ENCODE results near the gene PPP1R12A.

DNA sequence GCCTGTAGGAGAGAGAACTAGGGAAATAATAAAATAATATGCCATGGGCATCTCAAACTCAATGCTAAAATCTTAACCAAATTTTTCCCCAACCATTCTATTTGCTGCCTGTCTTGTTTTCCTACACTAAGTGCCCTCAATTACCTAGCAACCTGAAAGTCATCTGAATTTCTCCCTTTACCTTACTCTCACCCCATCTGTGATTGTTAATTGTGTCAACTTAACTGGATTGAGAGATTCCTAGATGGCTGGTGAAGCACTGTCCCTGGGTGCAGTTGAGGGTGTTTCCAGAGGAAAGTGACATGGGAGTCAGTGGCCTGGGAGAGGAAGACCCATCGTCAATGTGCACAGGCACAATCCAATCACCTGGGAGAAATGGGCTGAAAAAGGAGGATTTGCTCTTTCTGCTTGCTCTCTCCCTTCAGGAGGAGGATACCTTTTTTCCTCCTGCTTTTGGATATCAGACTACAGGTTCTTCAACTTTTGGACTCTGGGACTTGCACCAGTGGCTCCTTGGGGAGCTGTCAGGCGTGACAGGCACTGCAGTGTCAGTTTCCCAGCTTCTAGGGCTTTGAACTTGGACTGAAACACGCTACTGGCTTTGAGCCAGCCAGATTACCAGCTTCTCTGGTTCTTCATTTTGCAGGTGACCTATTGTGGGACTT, 100.1 kb downstream of the PPP1R12A start:
- TF ChIP-seq POLR2A (IDR thresholded peaks at IDR 0.05) (no peak), EP300 (IDR thresholded peaks at IDR 0.05; ENCODE audit: low read depth) (no peak), POLR2AphosphoS5 (IDR thresholded peaks at IDR 0.05) (no peak)
- TF ChIP-seq, protein P1, sequence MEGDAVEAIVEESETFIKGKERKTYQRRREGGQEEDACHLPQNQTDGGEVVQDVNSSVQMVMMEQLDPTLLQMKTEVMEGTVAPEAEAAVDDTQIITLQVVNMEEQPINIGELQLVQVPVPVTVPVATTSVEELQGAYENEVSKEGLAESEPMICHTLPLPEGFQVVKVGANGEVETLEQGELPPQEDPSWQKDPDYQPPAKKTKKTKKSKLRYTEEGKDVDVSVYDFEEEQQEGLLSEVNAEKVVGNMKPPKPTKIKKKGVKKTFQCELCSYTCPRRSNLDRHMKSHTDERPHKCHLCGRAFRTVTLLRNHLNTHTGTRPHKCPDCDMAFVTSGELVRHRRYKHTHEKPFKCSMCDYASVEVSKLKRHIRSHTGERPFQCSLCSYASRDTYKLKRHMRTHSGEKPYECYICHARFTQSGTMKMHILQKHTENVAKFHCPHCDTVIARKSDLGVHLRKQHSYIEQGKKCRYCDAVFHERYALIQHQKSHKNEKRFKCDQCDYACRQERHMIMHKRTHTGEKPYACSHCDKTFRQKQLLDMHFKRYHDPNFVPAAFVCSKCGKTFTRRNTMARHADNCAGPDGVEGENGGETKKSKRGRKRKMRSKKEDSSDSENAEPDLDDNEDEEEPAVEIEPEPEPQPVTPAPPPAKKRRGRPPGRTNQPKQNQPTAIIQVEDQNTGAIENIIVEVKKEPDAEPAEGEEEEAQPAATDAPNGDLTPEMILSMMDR (IDR thresholded peaks at IDR 0.05), result no peak

Data from transverse colon (tissue), 4 donors.